ENCODE results near the gene ETV7.
A peak's percentile ranks its signal among the peaks of the same experiment; 100 is the strongest.
"Not testable (repeated sequence)": the region's sequence is repeated elsewhere in the genome, so short reads cannot be mapped to it uniquely, and the experiment has no call there.

ETV7 gene

GRCh38 chr6:36340306-36340617 is 47.2 kb downstream of the ETV7 start:
- no peak for DNase-seq (ENCODE audit: low spot score)

GRCh38 chr6:36339146-36339545 is 48.3 kb downstream of the ETV7 start:
- no peak for DNase-seq (ENCODE audit: low spot score)

GRCh38 chr6:36338223-36338622 is 49.2 kb downstream of the ETV7 start:
- not testable (repeated sequence) for DNase-seq (ENCODE audit: low spot score)

GRCh38 chr6:36337814-36338213 is 49.7 kb downstream of the ETV7 start:
- no peak for DNase-seq (ENCODE audit: low spot score)

GRCh38 chr6:36336779-36337241 is 50.7 kb downstream of the ETV7 start, which contains the start of gene BNIP5:
TSS of gene BNIP5 (minus strand) at chr6:36336888. CDS start at chr6:36330690, 6,198 bp downstream.
- DNase-seq (ENCODE audit: low spot score): no peak

- DNase-seq (ENCODE audit: low spot score): no peak
Measured at GRCh38 chr6:36336208-36336710, 51.2 kb downstream of the ETV7 start.

- DNase-seq (ENCODE audit: low spot score): no peak
Measured at GRCh38 chr6:36335465-36336207, 51.8 kb downstream of the ETV7 start.

- no peak for DNase-seq (ENCODE audit: low spot score)
Measured at GRCh38 chr6:36334832-36335459, 52.5 kb downstream of the ETV7 start.

GRCh38 chr6:36333931-36334725 is 53.3 kb downstream of the ETV7 start:
- DNase-seq (ENCODE audit: low spot score): no peak

GRCh38 chr6:36333171-36333895 is 54.1 kb downstream of the ETV7 start:
- no peak for DNase-seq (ENCODE audit: low spot score)

GRCh38 chr6:36331381-36331780 is 56.1 kb downstream of the ETV7 start:
- no peak for DNase-seq (ENCODE audit: low spot score)

GRCh38 chr6:36330366-36330765 is 57.1 kb downstream of the ETV7 start:
- DNase-seq (ENCODE audit: low spot score): no peak

GRCh38 chr6:36329798-36330291 is 57.6 kb downstream of the ETV7 start:
- no peak for DNase-seq (ENCODE audit: low spot score)

GRCh38 chr6:36328600-36328999 is 58.9 kb downstream of the ETV7 start:
- no peak for DNase-seq (ENCODE audit: low spot score)

GRCh38 chr6:36327919-36328236 is 59.6 kb downstream of the ETV7 start:
- DNase-seq (ENCODE audit: low spot score): no peak

- DNase-seq (ENCODE audit: low spot score): no peak
Measured at GRCh38 chr6:36327226-36327918, 60.1 kb downstream of the ETV7 start.

- DNase-seq (ENCODE audit: low spot score): peak; percentile 39
Measured at GRCh38 chr6:36326356-36326995, 61.0 kb downstream of the ETV7 start.

GRCh38 chr6:36324715-36325114 is 62.8 kb downstream of the ETV7 start:
- no peak for DNase-seq (ENCODE audit: low spot score)

- DNase-seq (ENCODE audit: low spot score): no peak
Measured at GRCh38 chr6:36324191-36324590, 63.3 kb downstream of the ETV7 start.

- DNase-seq (ENCODE audit: low spot score): no peak
Measured at GRCh38 chr6:36323062-36323461, 64.4 kb downstream of the ETV7 start.

- DNase-seq (ENCODE audit: low spot score): no peak
Measured at GRCh38 chr6:36322591-36322990, 64.9 kb downstream of the ETV7 start.
